Activated gamma-delta T cell (primary cell): Measurements from ENCODE around the gene RNASET2.
"Not testable (repeated sequence)": the region's sequence is repeated elsewhere in the genome, so short reads cannot be mapped to it uniquely, and the experiment has no call there.

Experiments
- DNase-seq: peaks from one replicate; lab custom pipeline; 2025; lab: John Stamatoyannopoulos, UW

The RNASET2 gene

GRCh38 chr6:166903027-166903426, 53.3 kb downstream of the RNASET2 start:
- no peak for DNase-seq

GRCh38 chr6:166902211-166902755, 54.1 kb downstream of the RNASET2 start:
- no peak for DNase-seq

- DNase-seq = no peak
These were observed 54.7 kb downstream of the RNASET2 start for GRCh38 chr6:166901626-166902025.

- no peak for DNase-seq
These were observed 55.3 kb downstream of the RNASET2 start for GRCh38 chr6:166900956-166901607.

- no peak for DNase-seq
These were observed 56.1 kb downstream of the RNASET2 start for GRCh38 chr6:166900130-166900708.

GRCh38 chr6:166898910-166899309, 57.4 kb downstream of the RNASET2 start:
- no peak for DNase-seq

- DNase-seq = not testable (repeated sequence)
These were observed 61.7 kb downstream of the RNASET2 start for GRCh38 chr6:166894614-166895013.

GRCh38 chr6:166892472-166892871, 63.9 kb downstream of the RNASET2 start:
- DNase-seq = not testable (repeated sequence)

- not testable (repeated sequence) for DNase-seq
These were observed 69.6 kb downstream of the RNASET2 start for GRCh38 chr6:166886773-166887172.

- DNase-seq = not testable (repeated sequence)
These were observed 71.4 kb downstream of the RNASET2 start for GRCh38 chr6:166884958-166885357.

GRCh38 chr6:166879594-166879993, 76.8 kb downstream of the RNASET2 start:
- no peak for DNase-seq
